Activated naive CD4-positive, alpha-beta T cell treated with anti-CD3 and anti-CD28 coated beads, Interleukin-2, amount 50 U/mL, for 16 hours (primary cell): ENCODE data around the gene TSPOAP1.

Source experiments
- DNase-seq: peaks from one replicate; pipeline ENCODE4 v3.0.0-alpha.2; 2020

Gene TSPOAP1

GRCh38 chr17:58328195-58329034 is at the start of gene TSPOAP1:
Gene TSPOAP1, minus strand, starts transcription at chr17:58328795. Its CDS starts 875 bp downstream, at chr17:58327920.
- peak; percentile 80 for DNase-seq

GRCh38 chr17:58377661-58378060 is 49.1 kb upstream of the TSPOAP1 start:
- DNase-seq = no peak

- DNase-seq = no peak
Measured at GRCh38 chr17:58377093-58377601, 48.6 kb upstream of the TSPOAP1 start.

GRCh38 chr17:58376472-58377000 is 47.9 kb upstream of the TSPOAP1 start:
- no peak for DNase-seq

DNA sequence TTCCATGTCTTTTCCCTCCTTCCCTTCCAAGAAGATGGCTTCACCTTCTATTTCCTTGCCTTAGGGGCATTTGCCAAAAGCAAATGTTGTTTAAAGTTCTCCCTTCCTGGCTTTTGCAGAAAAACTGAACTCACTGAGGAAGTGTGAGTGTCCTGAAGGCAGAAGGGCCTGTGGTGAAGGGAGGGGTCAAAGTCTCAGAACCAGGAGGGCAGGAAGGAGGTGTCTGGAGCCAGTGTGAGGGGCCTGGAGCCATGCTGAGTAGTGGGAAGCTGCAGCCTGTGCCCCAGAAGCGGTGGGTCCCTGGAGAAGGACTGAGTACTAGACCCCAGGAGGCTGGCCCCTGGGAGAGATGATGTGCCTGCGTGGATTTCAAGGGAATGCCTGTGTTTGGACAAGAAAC is 47.2 kb upstream of the TSPOAP1 start:
- no peak for DNase-seq

DNA sequence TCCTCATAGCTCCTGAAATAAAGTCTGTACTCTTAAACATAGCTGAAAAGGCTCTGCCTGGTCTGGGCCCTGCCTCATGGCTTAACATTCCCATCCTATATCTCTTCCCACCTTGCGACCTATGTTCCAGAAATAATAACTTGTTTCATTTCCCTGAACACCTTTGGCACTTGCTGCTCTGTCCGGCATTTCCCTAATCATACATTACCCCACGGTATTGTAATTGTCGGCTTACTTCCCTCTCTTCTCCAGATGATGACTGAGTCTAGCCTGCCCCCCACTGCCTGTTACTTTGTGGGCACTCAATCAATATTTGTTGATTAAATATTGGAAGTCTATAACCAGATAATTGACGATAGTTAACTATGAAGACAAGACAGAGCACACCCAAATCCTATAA is 46.7 kb upstream of the TSPOAP1 start:
- DNase-seq = no peak

GRCh38 chr17:58373923-58374322 is 45.3 kb upstream of the TSPOAP1 start:
- DNase-seq = no peak

GRCh38 chr17:58373003-58373402 is 44.4 kb upstream of the TSPOAP1 start:
- DNase-seq = no peak

- no peak for DNase-seq
Measured at GRCh38 chr17:58371300-58371950, 42.8 kb upstream of the TSPOAP1 start.

GRCh38 chr17:58370716-58371115 is 42.1 kb upstream of the TSPOAP1 start:
- DNase-seq = no peak

DNA sequence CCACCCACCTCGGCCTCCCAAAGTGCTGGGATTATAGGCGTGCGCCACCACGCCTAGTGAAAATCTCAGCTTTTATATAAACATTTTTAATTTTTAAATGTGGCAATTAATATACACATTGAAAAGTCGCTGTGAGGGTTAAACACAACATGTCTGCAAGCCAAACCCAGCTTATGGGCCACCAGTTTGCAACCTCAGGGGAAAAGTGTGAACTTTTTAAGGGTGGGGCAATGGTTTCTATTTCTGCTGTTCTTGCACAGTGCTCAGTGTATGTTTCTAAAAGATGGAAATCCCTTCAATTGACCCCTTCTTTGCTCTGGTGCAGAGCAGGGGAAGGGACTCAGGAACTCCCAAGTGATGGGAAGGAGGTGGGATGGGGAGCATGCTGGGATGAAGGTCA is 41.7 kb upstream of the TSPOAP1 start:
- DNase-seq = no peak

DNA sequence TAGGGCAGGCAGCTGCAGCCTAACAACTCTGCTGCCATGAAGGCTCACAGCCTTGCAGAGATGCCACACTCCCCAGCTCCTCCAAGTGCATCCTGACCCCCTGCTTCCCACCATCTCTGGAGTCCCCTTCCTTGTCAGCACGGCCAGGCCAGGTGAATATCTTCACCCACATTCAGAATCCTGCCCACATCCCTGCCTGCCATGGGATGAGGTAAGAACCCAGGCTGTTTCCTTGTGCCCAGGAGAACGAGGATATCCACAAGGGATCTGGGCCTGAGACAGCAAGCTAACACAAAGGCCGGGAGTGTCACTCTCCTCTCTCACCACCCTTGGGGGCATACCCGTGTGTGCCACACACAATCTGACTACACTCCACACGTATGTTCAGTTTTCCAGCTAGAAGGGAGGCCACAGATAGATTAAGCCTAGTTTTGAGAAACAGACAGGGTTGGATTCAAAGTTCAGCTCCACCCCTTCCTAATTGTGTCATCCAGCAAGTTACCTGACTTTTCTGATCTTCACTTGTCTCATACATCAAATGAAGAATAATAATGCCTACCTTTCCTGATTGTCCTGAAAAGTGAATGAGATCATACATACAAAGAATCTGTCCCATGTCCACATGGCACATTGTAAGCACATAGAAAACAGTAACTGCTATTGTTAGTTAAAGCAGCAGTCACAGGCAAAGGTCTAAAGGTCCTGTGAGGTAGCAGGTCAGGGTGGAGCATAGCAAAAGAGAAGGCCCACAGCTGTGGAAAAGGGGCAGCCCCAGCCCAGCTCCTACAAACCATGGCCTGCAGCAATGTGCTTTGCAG is 40.8 kb upstream of the TSPOAP1 start:
- DNase-seq = no peak

DNA sequence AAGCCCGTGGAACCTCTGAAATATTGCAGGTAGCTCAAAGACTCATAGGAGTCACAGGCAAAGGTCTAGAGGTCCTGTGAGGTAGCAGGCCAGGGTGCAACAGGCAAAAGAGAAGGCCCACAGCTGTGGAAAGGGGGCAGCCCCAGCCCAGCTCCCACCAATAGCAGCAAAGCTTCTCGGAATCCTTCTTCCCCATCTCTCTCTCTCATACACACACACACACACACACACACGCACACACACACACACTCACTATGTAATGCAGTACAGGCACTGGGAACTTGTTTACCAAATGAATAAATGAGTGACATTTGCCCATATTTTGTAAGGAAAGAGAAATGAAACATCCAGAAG is 40.2 kb upstream of the TSPOAP1 start:
- DNase-seq = no peak

DNA sequence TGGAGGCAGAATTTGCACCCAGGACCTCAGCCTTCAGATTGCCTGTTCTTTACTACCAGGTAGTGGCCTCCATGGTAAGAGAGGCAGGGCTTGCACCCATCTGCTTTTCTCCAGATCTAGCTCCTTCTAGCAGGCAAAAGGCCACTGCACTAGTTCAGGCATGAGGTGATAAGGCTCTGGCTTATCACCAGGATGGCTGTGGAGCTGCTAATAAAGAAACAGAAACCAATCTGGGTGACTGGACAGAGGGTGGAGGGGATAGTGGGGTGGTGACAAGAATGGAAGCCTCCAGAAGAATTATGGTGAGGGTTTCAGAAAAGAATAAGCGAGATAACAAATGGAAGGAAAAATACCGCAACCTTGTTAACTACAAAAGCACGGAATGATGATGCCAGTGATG is 38.9 kb upstream of the TSPOAP1 start:
- no peak for DNase-seq

- DNase-seq = no peak
Measured at GRCh38 chr17:58365980-58366595, 37.5 kb upstream of the TSPOAP1 start.

GRCh38 chr17:58365185-58365979 is 36.8 kb upstream of the TSPOAP1 start:
- no peak for DNase-seq

GRCh38 chr17:58364270-58364942 is 35.8 kb upstream of the TSPOAP1 start:
- DNase-seq = no peak

DNA sequence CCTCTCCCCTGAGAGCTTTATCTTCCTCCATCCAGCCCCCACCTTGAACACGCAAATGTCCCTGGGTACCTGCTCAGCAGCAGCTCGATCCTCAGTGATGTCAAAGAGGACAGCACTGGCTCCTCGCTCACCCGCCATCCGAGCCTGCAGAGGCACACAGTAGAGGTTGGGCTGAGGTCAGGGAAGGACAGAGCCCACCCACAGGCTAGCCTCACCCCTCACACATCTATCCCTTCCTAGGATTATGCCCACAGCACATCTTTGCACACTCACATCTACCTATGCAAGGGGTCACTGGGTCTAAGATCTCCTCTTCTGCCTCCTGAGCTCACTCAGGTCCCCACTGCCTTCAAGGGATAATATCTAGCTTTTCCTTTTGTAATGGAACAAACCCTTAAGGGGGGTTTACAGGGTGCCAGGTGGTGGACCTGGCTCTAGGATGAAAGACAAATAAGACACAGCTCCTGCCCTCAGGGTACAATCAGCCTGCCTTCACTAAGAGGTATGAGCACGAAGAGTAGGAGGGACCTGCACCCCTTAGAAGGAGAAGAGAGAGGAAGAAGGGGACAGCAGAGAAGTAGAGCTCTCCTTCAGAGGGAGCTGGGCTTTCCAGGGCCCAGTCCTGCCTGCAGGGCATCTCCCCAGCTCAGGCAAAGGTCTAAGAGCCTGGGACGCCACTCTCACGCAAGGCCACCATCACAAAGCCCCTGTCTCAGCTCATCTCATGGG is 35.0 kb upstream of the TSPOAP1 start:
- DNase-seq = no peak

- no peak for DNase-seq
Measured at GRCh38 chr17:58362368-58363014, 33.9 kb upstream of the TSPOAP1 start.
